HEK293 (cell line): ENCODE measurements around the gene KIF27.

Source experiments
- HOXA7 ChIP-seq: sonication (generic); formaldehyde crosslinking; IDR thresholded peaks from 2 replicates; pipeline ENCODE4 v1.8.1; 2022; ENCODE audit warnings: missing genetic modification reagents, borderline replicate concordance
- HOXC10 ChIP-seq: sonication (generic); formaldehyde crosslinking; IDR thresholded peaks from 2 replicates; pipeline ENCODE4 v1.8.1; 2023; ENCODE audit warnings: mild to moderate bottlenecking, missing genetic modification reagents
- MYNN ChIP-seq: fragments of 450-650 bp; formaldehyde crosslinking; IDR thresholded peaks from 2 replicates; pipeline ENCODE4 v1.5.1; 2016; ENCODE audit warnings: missing biosample characterization, missing genetic modification characterization, borderline replicate concordance
- MZF1 ChIP-seq: fragments of 450-650 bp; formaldehyde crosslinking; IDR thresholded peaks from 2 replicates; pipeline ENCODE4 v1.5.1; 2017; ENCODE audit warnings: missing biosample characterization, missing genetic modification characterization, borderline replicate concordance
- OSR2 ChIP-seq: fragments of 450-650 bp; formaldehyde crosslinking; IDR thresholded peaks from 2 replicates; pipeline ENCODE4 v1.5.1; 2016; ENCODE audit warnings: missing biosample characterization, missing genetic modification characterization
- PRDM10 ChIP-seq: fragments of 450-650 bp; formaldehyde crosslinking; IDR thresholded peaks from 2 replicates; pipeline ENCODE4 v1.5.1; 2016; ENCODE audit warnings: missing biosample characterization, missing genetic modification characterization
- SALL2 ChIP-seq: fragments of 450-650 bp; formaldehyde crosslinking; IDR thresholded peaks from 2 replicates; pipeline ENCODE4 v1.5.0; 2017; ENCODE audit warnings: missing biosample characterization, mild to moderate bottlenecking, missing genetic modification characterization, borderline replicate concordance
- ZFP41 ChIP-seq: fragments of 450-650 bp; formaldehyde crosslinking; IDR thresholded peaks from 2 replicates; pipeline ENCODE4 v1.5.1; 2016; ENCODE audit warnings: missing biosample characterization, missing genetic modification characterization, borderline replicate concordance
- ZNF146 ChIP-seq: fragments of 450-650 bp; formaldehyde crosslinking; IDR thresholded peaks from 2 replicates; pipeline ENCODE4 v1.5.1; 2016; ENCODE audit warnings: missing biosample characterization, missing genetic modification characterization
- ZNF157 ChIP-seq: fragments of 450-650 bp; formaldehyde crosslinking; IDR thresholded peaks from 2 replicates; pipeline ENCODE4 v1.5.1; 2016; ENCODE audit warnings: missing biosample characterization, missing genetic modification characterization
- ZNF223 ChIP-seq: fragments of 450-650 bp; formaldehyde crosslinking; IDR thresholded peaks from 2 replicates; pipeline ENCODE4 v1.5.1; 2016; ENCODE audit warnings: missing biosample characterization, missing genetic modification characterization
- ZNF239 ChIP-seq: fragments of 450-650 bp; formaldehyde crosslinking; IDR thresholded peaks from 2 replicates; pipeline ENCODE4 v1.5.1; 2016; ENCODE audit warnings: missing biosample characterization, missing genetic modification characterization
- ZNF24 ChIP-seq: fragments of 450-650 bp; formaldehyde crosslinking; IDR thresholded peaks from 2 replicates; pipeline ENCODE4 v1.5.1; 2016; ENCODE audit warnings: missing biosample characterization, missing genetic modification characterization
- ZNF324 ChIP-seq: fragments of 450-650 bp; formaldehyde crosslinking; IDR thresholded peaks from 2 replicates; pipeline ENCODE4 v1.5.1; 2016; ENCODE audit warnings: missing biosample characterization, missing genetic modification characterization
- ZNF37A ChIP-seq: fragments of 450-650 bp; IDR thresholded peaks from 2 replicates; pipeline ENCODE4 v1.5.1; 2018; ENCODE audit warnings: missing biosample characterization, missing genetic modification characterization
- ZNF394 ChIP-seq: fragments of 450-650 bp; formaldehyde crosslinking; IDR thresholded peaks from 2 replicates; pipeline ENCODE4 v1.5.1; 2016; ENCODE audit warnings: missing biosample characterization, missing genetic modification characterization, mild to moderate bottlenecking, moderate library complexity, borderline replicate concordance
- ZNF501 ChIP-seq: fragments of 450-650 bp; formaldehyde crosslinking; IDR thresholded peaks from 2 replicates; pipeline ENCODE4 v1.5.1; 2016; ENCODE audit warnings: missing biosample characterization, missing genetic modification characterization
- ZNF521 ChIP-seq: fragments of 450-650 bp; formaldehyde crosslinking; IDR thresholded peaks from 2 replicates; pipeline ENCODE4 v1.5.1; 2017; ENCODE audit warnings: missing biosample characterization, mild to moderate bottlenecking, missing genetic modification characterization
- ZNF548 ChIP-seq: fragments of 450-650 bp; formaldehyde crosslinking; IDR thresholded peaks from 2 replicates; pipeline ENCODE4 v1.5.1; 2016; ENCODE audit warnings: missing biosample characterization, missing genetic modification characterization
- ZNF571 ChIP-seq: fragments of 450-650 bp; formaldehyde crosslinking; IDR thresholded peaks from 2 replicates; pipeline ENCODE4 v1.5.0; 2017; ENCODE audit warnings: missing biosample characterization, missing genetic modification characterization
- ZNF624 ChIP-seq: fragments of 450-650 bp; formaldehyde crosslinking; IDR thresholded peaks from 2 replicates; pipeline ENCODE4 v1.5.1; 2017; ENCODE audit warnings: missing biosample characterization, missing genetic modification characterization
- ZNF707 ChIP-seq: fragments of 450-650 bp; formaldehyde crosslinking; IDR thresholded peaks from 2 replicates; pipeline ENCODE4 v1.5.1; 2016; ENCODE audit warnings: missing biosample characterization, missing genetic modification characterization
- ZNF747 ChIP-seq: fragments of 450-650 bp; formaldehyde crosslinking; IDR thresholded peaks from 2 replicates; pipeline ENCODE4 v1.5.1; 2016; ENCODE audit warnings: missing biosample characterization, missing genetic modification characterization
- ZNF776 ChIP-seq: fragments of 450-650 bp; formaldehyde crosslinking; IDR thresholded peaks from 2 replicates; pipeline ENCODE4 v1.5.0; 2017; ENCODE audit warnings: missing biosample characterization, missing genetic modification characterization, borderline replicate concordance
- ZNF830 ChIP-seq: fragments of 450-650 bp; IDR thresholded peaks from 2 replicates; pipeline ENCODE4 v1.5.0; 2018; ENCODE audit warnings: missing biosample characterization, missing genetic modification characterization, low read depth, mild to moderate bottlenecking, moderate library complexity
- ZSCAN30 ChIP-seq: fragments of 450-650 bp; IDR thresholded peaks from 2 replicates; pipeline ENCODE4 v1.5.1; 2018; ENCODE audit warnings: missing biosample characterization, mild to moderate bottlenecking, missing genetic modification characterization, moderate library complexity
- ZXDB ChIP-seq: fragments of 450-650 bp; formaldehyde crosslinking; IDR thresholded peaks from 2 replicates; pipeline ENCODE4 v1.5.1; 2016; ENCODE audit warnings: missing biosample characterization, missing genetic modification characterization
- TF ChIP-seq, protein P1 (sequence below): fragments of 450-650 bp; formaldehyde crosslinking; IDR thresholded peaks from 2 replicates; pipeline ENCODE4 v1.5.1; 2017; ENCODE audit warnings: missing biosample characterization, missing genetic modification characterization
- TF ChIP-seq, protein P2 (sequence below): fragments of 450-650 bp; formaldehyde crosslinking; IDR thresholded peaks from 2 replicates; pipeline ENCODE4 v1.5.1; 2016; ENCODE audit warnings: missing biosample characterization, missing genetic modification characterization, borderline replicate concordance
- TF ChIP-seq, protein P3 (sequence below): fragments of 450-650 bp; formaldehyde crosslinking; IDR thresholded peaks from 2 replicates; pipeline ENCODE4 v1.5.1; 2016; ENCODE audit warnings: missing biosample characterization, missing genetic modification characterization
- TF ChIP-seq, protein P4 (sequence below): fragments of 450-650 bp; formaldehyde crosslinking; IDR thresholded peaks from 2 replicates; pipeline ENCODE4 v1.5.1; 2016; ENCODE audit warnings: missing biosample characterization, missing genetic modification characterization

The KIF27 gene

DNA sequence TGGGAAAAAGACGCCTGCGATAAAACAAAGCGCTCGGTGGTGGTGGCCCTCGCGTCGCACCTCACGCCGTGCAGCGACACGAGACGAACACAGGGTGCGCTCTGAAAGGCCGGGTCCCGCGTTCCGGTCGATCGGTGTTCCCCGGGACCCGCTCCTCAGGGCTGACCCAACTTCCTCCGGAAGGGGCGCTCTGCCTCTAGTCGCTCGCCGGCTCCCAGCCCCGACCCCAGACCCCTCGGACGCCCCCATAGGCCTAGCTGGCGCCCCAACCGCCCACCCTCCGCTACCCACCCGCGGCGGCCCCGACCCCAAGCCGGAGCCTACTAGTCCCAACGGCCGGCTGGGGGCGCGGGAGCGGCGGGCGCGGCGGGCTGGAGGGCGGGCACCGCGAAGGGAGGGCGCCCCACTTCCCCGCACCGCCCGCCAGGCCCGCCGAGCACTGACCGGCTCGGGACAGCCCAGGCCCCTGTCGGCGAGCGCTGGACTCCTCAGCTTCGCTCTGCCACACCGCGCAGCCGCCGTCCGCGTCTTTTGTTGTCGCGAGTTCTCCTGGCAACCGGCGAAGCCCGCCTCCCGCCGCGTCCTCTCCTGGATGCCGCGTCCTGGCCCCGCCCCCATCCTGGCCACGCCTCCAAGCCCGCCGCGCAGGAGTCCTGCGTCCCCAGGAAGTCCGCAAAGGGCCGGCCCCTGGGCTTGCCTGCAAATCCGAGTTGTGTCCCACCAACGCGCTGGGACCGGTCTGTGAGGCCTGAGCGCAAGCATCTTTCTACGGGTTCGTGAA lies at the start of gene KIF27 (continued):
- no peak for TF ChIP-seq HOXA7 (CRISPR knock-in tag)
- TF ChIP-seq MZF1 (tag by site-specific recombination): no peak
- TF ChIP-seq ZNF521 (tag by site-specific recombination): no peak
- 0 out of 2 replicates have a peak, but pooled peaks have one; percentile 36 for TF ChIP-seq ZNF501 (tag by site-specific recombination)
- TF ChIP-seq, protein P1, sequence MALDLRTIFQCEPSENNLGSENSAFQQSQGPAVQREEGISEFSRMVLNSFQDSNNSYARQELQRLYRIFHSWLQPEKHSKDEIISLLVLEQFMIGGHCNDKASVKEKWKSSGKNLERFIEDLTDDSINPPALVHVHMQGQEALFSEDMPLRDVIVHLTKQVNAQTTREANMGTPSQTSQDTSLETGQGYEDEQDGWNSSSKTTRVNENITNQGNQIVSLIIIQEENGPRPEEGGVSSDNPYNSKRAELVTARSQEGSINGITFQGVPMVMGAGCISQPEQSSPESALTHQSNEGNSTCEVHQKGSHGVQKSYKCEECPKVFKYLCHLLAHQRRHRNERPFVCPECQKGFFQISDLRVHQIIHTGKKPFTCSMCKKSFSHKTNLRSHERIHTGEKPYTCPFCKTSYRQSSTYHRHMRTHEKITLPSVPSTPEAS (tag by site-specific recombination): no peak
- no peak for TF ChIP-seq SALL2 (tag by site-specific recombination)
- TF ChIP-seq ZNF571 (tag by site-specific recombination): no peak
- peak; percentile 58 for TF ChIP-seq ZXDB
- no peak for TF ChIP-seq ZFP41 (tag by site-specific recombination)
- no peak for TF ChIP-seq OSR2 (tag by site-specific recombination)
- no peak for TF ChIP-seq MYNN (tag by site-specific recombination)
- no peak for TF ChIP-seq ZNF707 (tag by site-specific recombination)
- TF ChIP-seq ZSCAN30 (tag by site-specific recombination): no peak
- no peak for TF ChIP-seq ZNF24
- TF ChIP-seq ZNF157 (tag by site-specific recombination): no peak
- peak; percentile 40; the same call in 1 of the 2 replicates for TF ChIP-seq PRDM10 (tag by site-specific recombination)
- no peak for TF ChIP-seq ZNF146 (tag by site-specific recombination)
- TF ChIP-seq ZNF324 (tag by site-specific recombination): no peak
- no peak for TF ChIP-seq ZNF624 (tag by site-specific recombination)
- TF ChIP-seq HOXC10 (CRISPR knock-in tag): no peak
- TF ChIP-seq ZNF747 (tag by site-specific recombination): no peak
- TF ChIP-seq ZNF548 (tag by site-specific recombination): no peak
- no peak for TF ChIP-seq ZNF776 (tag by site-specific recombination)
- TF ChIP-seq ZNF394 (tag by site-specific recombination): no peak
- TF ChIP-seq ZNF223 (tag by site-specific recombination): no peak
- TF ChIP-seq, protein P2, sequence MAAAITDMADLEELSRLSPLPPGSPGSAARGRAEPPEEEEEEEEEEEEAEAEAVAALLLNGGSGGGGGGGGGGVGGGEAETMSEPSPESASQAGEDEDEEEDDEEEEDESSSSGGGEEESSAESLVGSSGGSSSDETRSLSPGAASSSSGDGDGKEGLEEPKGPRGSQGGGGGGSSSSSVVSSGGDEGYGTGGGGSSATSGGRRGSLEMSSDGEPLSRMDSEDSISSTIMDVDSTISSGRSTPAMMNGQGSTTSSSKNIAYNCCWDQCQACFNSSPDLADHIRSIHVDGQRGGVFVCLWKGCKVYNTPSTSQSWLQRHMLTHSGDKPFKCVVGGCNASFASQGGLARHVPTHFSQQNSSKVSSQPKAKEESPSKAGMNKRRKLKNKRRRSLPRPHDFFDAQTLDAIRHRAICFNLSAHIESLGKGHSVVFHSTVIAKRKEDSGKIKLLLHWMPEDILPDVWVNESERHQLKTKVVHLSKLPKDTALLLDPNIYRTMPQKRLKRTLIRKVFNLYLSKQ: no peak
- TF ChIP-seq, protein P3, sequence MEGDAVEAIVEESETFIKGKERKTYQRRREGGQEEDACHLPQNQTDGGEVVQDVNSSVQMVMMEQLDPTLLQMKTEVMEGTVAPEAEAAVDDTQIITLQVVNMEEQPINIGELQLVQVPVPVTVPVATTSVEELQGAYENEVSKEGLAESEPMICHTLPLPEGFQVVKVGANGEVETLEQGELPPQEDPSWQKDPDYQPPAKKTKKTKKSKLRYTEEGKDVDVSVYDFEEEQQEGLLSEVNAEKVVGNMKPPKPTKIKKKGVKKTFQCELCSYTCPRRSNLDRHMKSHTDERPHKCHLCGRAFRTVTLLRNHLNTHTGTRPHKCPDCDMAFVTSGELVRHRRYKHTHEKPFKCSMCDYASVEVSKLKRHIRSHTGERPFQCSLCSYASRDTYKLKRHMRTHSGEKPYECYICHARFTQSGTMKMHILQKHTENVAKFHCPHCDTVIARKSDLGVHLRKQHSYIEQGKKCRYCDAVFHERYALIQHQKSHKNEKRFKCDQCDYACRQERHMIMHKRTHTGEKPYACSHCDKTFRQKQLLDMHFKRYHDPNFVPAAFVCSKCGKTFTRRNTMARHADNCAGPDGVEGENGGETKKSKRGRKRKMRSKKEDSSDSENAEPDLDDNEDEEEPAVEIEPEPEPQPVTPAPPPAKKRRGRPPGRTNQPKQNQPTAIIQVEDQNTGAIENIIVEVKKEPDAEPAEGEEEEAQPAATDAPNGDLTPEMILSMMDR (tag by site-specific recombination): peak; percentile 62
- no peak for TF ChIP-seq ZNF239 (tag by site-specific recombination)
- no peak for TF ChIP-seq ZNF37A (tag by site-specific recombination)
- TF ChIP-seq ZNF830 (tag by site-specific recombination): no peak
- TF ChIP-seq, protein P4, sequence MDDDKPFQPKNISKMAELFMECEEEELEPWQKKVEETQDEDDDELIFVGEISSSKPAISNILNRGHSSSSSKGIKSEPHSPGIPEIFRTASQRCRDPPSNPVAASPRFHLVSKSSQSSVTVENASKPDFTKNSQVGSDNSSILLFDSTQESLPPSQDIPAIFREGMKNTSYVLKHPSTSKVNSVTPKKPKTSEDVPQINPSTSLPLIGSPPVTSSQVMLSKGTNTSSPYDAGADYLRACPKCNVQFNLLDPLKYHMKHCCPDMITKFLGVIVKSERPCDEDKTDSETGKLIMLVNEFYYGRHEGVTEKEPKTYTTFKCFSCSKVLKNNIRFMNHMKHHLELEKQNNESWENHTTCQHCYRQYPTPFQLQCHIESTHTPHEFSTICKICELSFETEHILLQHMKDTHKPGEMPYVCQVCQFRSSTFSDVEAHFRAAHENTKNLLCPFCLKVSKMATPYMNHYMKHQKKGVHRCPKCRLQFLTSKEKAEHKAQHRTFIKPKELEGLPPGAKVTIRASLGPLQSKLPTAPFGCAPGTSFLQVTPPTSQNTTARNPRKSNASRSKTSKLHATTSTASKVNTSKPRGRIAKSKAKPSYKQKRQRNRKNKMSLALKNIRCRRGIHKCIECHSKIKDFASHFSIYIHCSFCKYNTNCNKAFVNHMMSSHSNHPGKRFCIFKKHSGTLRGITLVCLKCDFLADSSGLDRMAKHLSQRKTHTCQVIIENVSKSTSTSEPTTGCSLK (tag by site-specific recombination): no peak
